ENCODE measurements around the gene MARCHF4. TPM values are rescaled to one million over a fixed set of nuclear protein-coding genes. Genes with fewer than 3 reads are reported as not detected.

The MARCHF4 gene
- total RNA-seq, 1 experiment from 2014 or later = 0.33 TPM

GRCh38 chr2:216399621-216400020 lies 27.3 kb upstream of the MARCHF4 start:
- intact Hi-C loops (cut with micrococcal nuclease) = no loop called here

GRCh38 chr2:216394881-216395280 lies 22.6 kb upstream of the MARCHF4 start:
- Mint-ChIP-seq H3K27me3 (ENCODE audit: insufficient read depth, unreplicated experiment) (no peaks in the 10 kb centered on the region), H3K36me3 (ENCODE audit: insufficient read depth, unreplicated experiment) (no peaks in the 10 kb centered on the region), H3K9me3 (ENCODE audit: unreplicated experiment) (no peaks in the 10 kb centered on the region), H3K4me3 (ENCODE audit: unreplicated experiment) (no peak overlapping the region), H3K4me1 (ENCODE audit: insufficient read depth, unreplicated experiment) (no peaks in the 10 kb centered on the region), H3K27ac (ENCODE audit: low read depth, unreplicated experiment) (no peak overlapping the region)
- DNase-seq (ENCODE audit: unreplicated experiment) = no peak
- TF ChIP-seq, protein P1, sequence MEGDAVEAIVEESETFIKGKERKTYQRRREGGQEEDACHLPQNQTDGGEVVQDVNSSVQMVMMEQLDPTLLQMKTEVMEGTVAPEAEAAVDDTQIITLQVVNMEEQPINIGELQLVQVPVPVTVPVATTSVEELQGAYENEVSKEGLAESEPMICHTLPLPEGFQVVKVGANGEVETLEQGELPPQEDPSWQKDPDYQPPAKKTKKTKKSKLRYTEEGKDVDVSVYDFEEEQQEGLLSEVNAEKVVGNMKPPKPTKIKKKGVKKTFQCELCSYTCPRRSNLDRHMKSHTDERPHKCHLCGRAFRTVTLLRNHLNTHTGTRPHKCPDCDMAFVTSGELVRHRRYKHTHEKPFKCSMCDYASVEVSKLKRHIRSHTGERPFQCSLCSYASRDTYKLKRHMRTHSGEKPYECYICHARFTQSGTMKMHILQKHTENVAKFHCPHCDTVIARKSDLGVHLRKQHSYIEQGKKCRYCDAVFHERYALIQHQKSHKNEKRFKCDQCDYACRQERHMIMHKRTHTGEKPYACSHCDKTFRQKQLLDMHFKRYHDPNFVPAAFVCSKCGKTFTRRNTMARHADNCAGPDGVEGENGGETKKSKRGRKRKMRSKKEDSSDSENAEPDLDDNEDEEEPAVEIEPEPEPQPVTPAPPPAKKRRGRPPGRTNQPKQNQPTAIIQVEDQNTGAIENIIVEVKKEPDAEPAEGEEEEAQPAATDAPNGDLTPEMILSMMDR (IDR thresholded peaks at IDR 0.05; ENCODE audit: unreplicated experiment) = no peak
- intact Hi-C loops (cut with micrococcal nuclease) = no loop called here
- BruUV-seq (replicated peaks) = no TSS peak
- CTCF ChIA-PET = no interaction called here
- POLR2A ChIA-PET = interaction anchor here (0.6 kb wide), 1 partner anchor 67 kb away, joined by 3 read pairs; no protein-coding TSS in a partner anchor

More at GRCh38 chr2:216399621-216400020, 27.3 kb upstream of the MARCHF4 start:
- no peak overlapping the region for H3K4me3 Mint-ChIP-seq (ENCODE audit: unreplicated experiment)
- ChIA-PET POLR2A (no interaction called here), CTCF (interaction anchor here (0.9 to 1.1 kb wide), 2 partner anchors 10 to 149 kb away, joined by 3 read pairs; no protein-coding TSS in a partner anchor)
- no TSS peak for BruUV-seq (replicated peaks)
- no peaks in the 10 kb centered on the region for H3K4me1 Mint-ChIP-seq (ENCODE audit: insufficient read depth, unreplicated experiment)
- no peak for DNase-seq (ENCODE audit: unreplicated experiment)
- no peaks in the 10 kb centered on the region for H3K36me3 Mint-ChIP-seq (ENCODE audit: insufficient read depth, unreplicated experiment)
- no peak overlapping the region for H3K27ac Mint-ChIP-seq (ENCODE audit: low read depth, unreplicated experiment)
- H3K9me3 Mint-ChIP-seq (ENCODE audit: unreplicated experiment) = peaks cover 10% of the 10 kb centered on the region
- TF ChIP-seq, protein P1 (IDR thresholded peaks at IDR 0.05; ENCODE audit: unreplicated experiment) = no peak
- no peaks in the 10 kb centered on the region for H3K27me3 Mint-ChIP-seq (ENCODE audit: insufficient read depth, unreplicated experiment)

- intact Hi-C loops (cut with micrococcal nuclease) = no loop called here
- Mint-ChIP-seq H3K36me3 (ENCODE audit: insufficient read depth, unreplicated experiment) (no peaks in the 10 kb centered on the region), H3K4me1 (ENCODE audit: insufficient read depth, unreplicated experiment) (no peaks in the 10 kb centered on the region), H3K27me3 (ENCODE audit: insufficient read depth, unreplicated experiment) (peaks cover 2% of the 10 kb centered on the region), H3K9me3 (ENCODE audit: unreplicated experiment) (no peaks in the 10 kb centered on the region), H3K4me3 (ENCODE audit: unreplicated experiment) (no peak overlapping the region), H3K27ac (ENCODE audit: low read depth, unreplicated experiment) (no peak overlapping the region)
- no peak for DNase-seq (ENCODE audit: unreplicated experiment)
- ChIA-PET POLR2A (interaction anchor here (1.1 kb wide), 1 partner anchor 18 kb away, joined by 3 read pairs; no protein-coding TSS in a partner anchor), CTCF (interaction anchor here (1.0 kb wide), 1 partner anchor 10 kb away, joined by 3 read pairs; no protein-coding TSS in a partner anchor)
- TF ChIP-seq, protein P1 (IDR thresholded peaks at IDR 0.05; ENCODE audit: unreplicated experiment) = no peak
- BruUV-seq (replicated peaks) = no TSS peak
Observed at GRCh38 chr2:216392945-216393840, 20.9 kb upstream of the MARCHF4 start.

DNA sequence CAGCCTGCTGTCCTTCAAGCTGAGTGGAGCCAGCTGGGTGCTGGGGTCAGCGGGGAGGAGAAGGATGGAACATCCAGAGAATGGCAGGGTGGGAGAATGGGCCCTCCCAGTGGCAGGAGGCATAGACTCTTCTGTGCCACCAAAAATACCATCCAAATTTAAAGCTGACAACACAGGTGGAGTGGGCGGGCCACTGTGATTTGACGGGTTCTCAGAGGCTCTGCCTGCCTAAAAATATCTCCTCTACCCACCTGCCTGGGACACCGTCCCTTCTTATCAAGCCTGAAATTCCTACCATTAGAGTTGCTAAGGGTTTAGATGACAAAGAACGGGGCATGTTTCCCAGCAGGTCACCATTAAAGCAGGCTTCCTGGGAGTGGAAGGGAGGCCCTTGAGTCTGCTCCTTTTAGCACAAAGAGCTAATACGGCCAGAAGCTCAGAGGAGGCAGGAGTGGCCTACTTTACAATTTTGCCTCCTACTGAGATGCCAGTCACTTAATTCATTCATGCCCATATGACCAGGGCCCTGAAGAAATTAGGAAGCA lies 19.8 kb upstream of the MARCHF4 start:
- no peaks in the 10 kb centered on the region for H3K36me3 Mint-ChIP-seq (ENCODE audit: insufficient read depth, unreplicated experiment)
- H3K4me3 Mint-ChIP-seq (ENCODE audit: unreplicated experiment) = no peak overlapping the region
- H3K27me3 Mint-ChIP-seq (ENCODE audit: insufficient read depth, unreplicated experiment) = peaks cover 11% of the 10 kb centered on the region
- POLR2A ChIA-PET = no interaction called here
- H3K4me1 Mint-ChIP-seq (ENCODE audit: insufficient read depth, unreplicated experiment) = no peaks in the 10 kb centered on the region
- CTCF ChIA-PET = no interaction called here
- DNase-seq (ENCODE audit: unreplicated experiment) = no peak
- no peak overlapping the region for H3K27ac Mint-ChIP-seq (ENCODE audit: low read depth, unreplicated experiment)
- intact Hi-C loops (cut with micrococcal nuclease) = no loop called here
- TF ChIP-seq, protein P1 (IDR thresholded peaks at IDR 0.05; ENCODE audit: unreplicated experiment) = no peak
- H3K9me3 Mint-ChIP-seq (ENCODE audit: unreplicated experiment) = no peaks in the 10 kb centered on the region
- no TSS peak for BruUV-seq (replicated peaks)
